GM12865 (cell line): ENCODE measurements around the gene BEND5.

Source experiments
- DNase-seq: peaks from one replicate; pipeline ENCODE4 v3.0.0; 2010; ENCODE audit warnings: low read depth
- H3K4me3 ChIP-seq: 2 replicates; pipeline ENCODE4 v1.5.1; 2011; ENCODE audit warnings: mild to moderate bottlenecking, low read depth, low read length, control low read depth
- CTCF ChIP-seq: IDR thresholded peaks from 2 replicates; pipeline ENCODE4 v1.5.1; 2011; ENCODE audit warnings: low read length, control low read depth, low read depth, inconsistent platforms; ENCODE audit not compliant: insufficient read depth; ENCODE audit errors: missing control alignments

BEND5 gene

DNA sequence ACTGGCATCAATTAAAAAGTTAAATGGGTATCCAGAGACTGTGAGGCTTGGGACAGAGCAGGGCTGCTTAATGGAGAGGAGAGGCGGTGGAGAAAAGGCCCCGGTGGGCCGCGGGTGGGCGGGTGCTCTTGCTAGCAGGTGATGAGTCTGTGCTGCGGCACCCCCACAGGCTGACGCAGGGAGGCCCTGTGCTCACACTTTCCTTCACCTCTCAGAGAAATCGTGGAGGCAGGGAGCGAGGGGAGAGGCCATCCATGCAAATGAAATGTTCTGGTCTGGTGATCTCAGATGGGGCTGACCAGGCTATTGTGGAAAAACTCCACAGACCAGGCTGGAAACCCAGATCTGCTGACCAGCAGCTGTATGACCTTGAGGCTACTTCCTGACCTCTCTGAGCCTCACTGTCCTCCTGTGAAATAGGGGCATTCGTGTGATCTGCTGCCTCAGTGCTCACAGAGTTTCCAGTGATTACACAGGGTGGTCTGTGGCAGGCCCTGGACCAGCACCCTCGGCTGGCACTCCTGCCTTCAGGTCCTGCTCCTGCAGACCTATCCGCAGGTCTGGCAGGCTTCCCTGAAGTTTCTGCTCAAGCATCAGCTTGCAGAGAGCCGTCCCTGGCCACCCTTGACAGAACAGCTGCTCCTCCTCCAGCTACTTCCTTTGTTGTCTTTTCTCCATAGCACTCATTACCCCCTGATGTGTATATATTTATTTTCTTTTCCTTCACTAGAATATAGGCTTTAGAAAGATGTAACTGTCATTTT lies 89.2 kb downstream of the BEND5 start:
- H3K4me3 ChIP-seq: no peak overlapping the region
- DNase-seq: no peak
- TF ChIP-seq CTCF: no peak

- no peak for DNase-seq
- no peak for TF ChIP-seq CTCF
- H3K4me3 ChIP-seq: no peak overlapping the region
Measured at GRCh38 chr1:48686159-48686558, 90.5 kb downstream of the BEND5 start.

DNA sequence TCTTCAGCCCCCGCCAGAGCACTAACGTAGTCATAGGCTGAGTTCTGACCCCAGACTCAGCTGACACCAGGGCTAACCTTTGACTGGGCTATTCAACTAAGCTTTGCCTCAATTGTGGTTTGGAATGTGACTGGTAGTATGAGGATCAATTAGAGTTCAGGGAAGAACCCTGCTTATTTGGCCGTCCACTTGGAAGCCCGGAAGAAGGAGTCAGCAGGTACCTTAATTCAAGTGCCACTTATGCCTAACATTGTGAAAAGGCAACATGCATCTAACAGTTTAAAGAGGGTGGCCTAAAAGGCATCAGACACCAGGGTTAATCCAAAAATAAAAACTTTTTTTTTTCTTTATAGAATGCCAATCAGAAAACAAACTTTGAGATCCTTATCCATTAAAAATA lies 92.3 kb downstream of the BEND5 start:
- no peak for TF ChIP-seq CTCF
- no peak overlapping the region for H3K4me3 ChIP-seq
- no peak for DNase-seq

DNA sequence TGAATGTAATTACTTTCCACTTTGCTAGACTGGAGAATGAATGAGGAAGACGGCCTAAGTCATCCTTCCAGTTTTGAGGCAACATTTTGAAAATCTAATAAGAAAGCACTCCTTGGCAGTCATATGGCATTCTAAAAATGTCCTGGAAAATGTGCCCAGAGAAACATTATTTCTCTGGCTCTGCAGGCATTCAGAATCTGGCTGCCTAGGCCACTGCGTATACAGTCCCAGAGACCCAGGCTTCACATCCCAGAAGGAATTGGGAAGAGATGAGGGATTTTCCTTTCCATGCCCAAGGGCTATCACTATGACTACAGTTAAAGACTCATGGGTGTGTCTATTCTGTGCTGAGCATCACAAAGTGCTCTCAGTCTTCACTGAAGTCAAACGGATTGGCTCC lies 92.9 kb downstream of the BEND5 start:
- DNase-seq: no peak
- H3K4me3 ChIP-seq: no peak overlapping the region
- no peak for TF ChIP-seq CTCF

DNA sequence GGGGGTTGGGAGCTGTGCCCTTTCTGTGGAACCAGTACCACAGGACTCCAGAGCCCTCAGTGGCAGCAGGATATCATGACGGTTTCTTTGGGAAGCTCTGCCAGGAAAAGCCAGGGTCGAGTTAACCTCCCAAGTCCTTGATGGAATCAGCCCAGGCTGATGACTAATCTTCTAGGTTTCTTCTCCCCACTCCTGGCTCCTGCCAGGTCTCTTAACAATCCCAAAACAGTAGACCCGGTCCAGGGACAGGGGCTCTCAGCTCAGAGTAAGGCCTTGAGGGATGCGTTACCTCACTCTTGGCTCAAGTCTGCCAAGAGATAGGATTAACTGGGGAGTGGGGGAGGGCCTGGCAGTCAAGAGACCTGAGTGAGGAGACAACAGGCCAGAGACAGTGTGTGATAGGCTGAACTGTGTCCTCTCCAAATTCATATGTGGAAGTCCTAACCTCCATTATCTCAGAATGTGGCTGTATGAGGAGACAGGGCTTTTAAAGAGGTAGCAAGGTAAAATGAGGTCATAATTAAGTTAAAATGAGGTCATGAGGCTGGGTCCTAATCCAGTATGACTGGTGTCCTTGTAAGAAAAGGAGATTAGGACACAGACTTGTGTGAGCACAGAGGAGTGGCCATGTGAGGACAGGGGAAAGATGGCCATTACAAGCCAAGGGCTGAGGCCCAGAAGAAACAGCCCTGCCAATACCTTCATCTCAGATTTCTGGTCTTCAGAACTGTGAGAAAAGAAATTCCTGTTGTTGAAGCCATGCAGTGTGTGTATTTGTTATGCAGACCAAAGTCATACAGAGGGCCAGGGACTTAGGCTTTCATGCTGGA lies 95.0 kb downstream of the BEND5 start:
- TF ChIP-seq CTCF: no peak
- no peak for DNase-seq
- no peak overlapping the region for H3K4me3 ChIP-seq

DNA sequence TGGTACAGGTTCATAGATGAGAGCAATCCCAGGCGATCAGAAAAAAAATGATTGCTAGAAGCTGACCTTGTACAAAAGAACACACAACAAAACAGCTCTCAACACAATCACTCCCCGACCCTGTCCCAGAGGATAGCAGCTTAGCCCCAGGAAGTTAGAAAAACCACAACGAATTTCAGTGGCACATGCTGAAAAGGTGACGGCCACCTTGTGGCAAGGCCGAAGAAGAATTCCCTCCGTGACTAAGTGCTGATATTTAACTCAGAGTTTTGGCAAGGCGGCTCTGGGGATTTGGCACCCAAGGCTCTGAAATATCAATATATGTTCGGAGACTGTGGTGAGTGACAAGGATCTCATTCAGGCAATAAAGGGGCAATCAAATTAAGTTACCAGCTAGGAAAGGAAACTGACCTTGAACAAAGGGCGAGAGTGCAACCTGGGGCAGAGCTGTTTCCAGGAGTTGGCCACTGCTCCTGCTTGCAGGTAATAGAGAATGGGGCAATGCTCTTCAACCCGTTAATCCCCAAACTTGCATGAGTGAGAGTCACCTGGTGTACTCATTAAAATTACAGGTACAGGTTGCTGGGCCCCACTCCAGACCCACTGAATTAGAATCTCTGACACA lies 96.2 kb downstream of the BEND5 start:
- no peak for TF ChIP-seq CTCF
- H3K4me3 ChIP-seq: no peak overlapping the region
- peak; percentile 7 for DNase-seq
